Measurements from ENCODE around the gene BTN1A1. TPM values are rescaled to one million over a fixed set of nuclear protein-coding genes. Genes with fewer than 3 reads are reported as not detected.

The BTN1A1 gene
- total RNA-seq, 4 donors from 2014 or later, result not detected

GRCh38 chr6:26484161-26484560, 15.9 kb upstream of the BTN1A1 start:
- Histone ChIP-seq H3K4me1 (no peaks in the 10 kb centered on the region), H3K4me3 (no peak overlapping the region), H3K27me3 (no peaks in the 10 kb centered on the region), H3K9me3 (no peaks in the 10 kb centered on the region), H3K36me3 (no peaks in the 10 kb centered on the region), H3K27ac (no peak overlapping the region)
- in situ Hi-C loops (cut with MboI; ENCODE audit: low sequenced_read_pairs in 4 of 4), result no loop called here
- no peak for ATAC-seq
- TF ChIP-seq POLR2A (IDR thresholded peaks at IDR 0.05), result no peak
- no peak for TF ChIP-seq CTCF (IDR thresholded peaks at IDR 0.05 in 4 of 5, conservative IDR thresholded peaks at IDR 0.05 in 1 of 5)
- intact Hi-C loops (cut with DNase I; ENCODE audit: low total_unique reads), result no loop called here
- no peak for DNase-seq

GRCh38 chr6:26485112-26485780, 14.9 kb upstream of the BTN1A1 start:
- Histone ChIP-seq H3K27ac (no peak overlapping the region), H3K36me3 (no peaks in the 10 kb centered on the region), H3K4me3 (no peak overlapping the region), H3K9me3 (no peaks in the 10 kb centered on the region), H3K27me3 (no peaks in the 10 kb centered on the region), H3K4me1 (no peaks in the 10 kb centered on the region)
- DNase-seq (no peak), ATAC-seq (no peak)
- intact Hi-C loops (cut with DNase I; ENCODE audit: low total_unique reads) (no loop called here), in situ Hi-C loops (cut with MboI; ENCODE audit: low sequenced_read_pairs in 4 of 4) (no loop called here)
- TF ChIP-seq CTCF (IDR thresholded peaks at IDR 0.05 in 4 of 5, conservative IDR thresholded peaks at IDR 0.05 in 1 of 5) (no peak), POLR2A (IDR thresholded peaks at IDR 0.05) (no peak)

- no peak for TF ChIP-seq POLR2A (IDR thresholded peaks at IDR 0.05)
- TF ChIP-seq CTCF (IDR thresholded peaks at IDR 0.05 in 4 of 5, conservative IDR thresholded peaks at IDR 0.05 in 1 of 5), result no peak
- ATAC-seq (no peak), DNase-seq (no peak)
- Histone ChIP-seq H3K36me3 (no peaks in the 10 kb centered on the region), H3K4me3 (no peak overlapping the region), H3K27me3 (no peaks in the 10 kb centered on the region), H3K4me1 (no peaks in the 10 kb centered on the region), H3K9me3 (no peaks in the 10 kb centered on the region), H3K27ac (no peak overlapping the region)
- intact Hi-C loops (cut with DNase I; ENCODE audit: low total_unique reads) (no loop called here), in situ Hi-C loops (cut with MboI; ENCODE audit: low sequenced_read_pairs in 4 of 4) (no loop called here)
Observed at GRCh38 chr6:26486358-26486757, 13.7 kb upstream of the BTN1A1 start.

GRCh38 chr6:26487466-26487865, 12.6 kb upstream of the BTN1A1 start:
- no peak for TF ChIP-seq POLR2A (IDR thresholded peaks at IDR 0.05)
- no peak for TF ChIP-seq CTCF (IDR thresholded peaks at IDR 0.05 in 4 of 5, conservative IDR thresholded peaks at IDR 0.05 in 1 of 5)
- H3K27ac ChIP-seq, result no peak overlapping the region
- H3K36me3 ChIP-seq, result no peaks in the 10 kb centered on the region
- H3K27me3 ChIP-seq, result no peaks in the 10 kb centered on the region
- no peak overlapping the region for H3K4me3 ChIP-seq
- H3K4me1 ChIP-seq, result no peaks in the 10 kb centered on the region
- ATAC-seq (no peak), DNase-seq (no peak)
- in situ Hi-C loops (cut with MboI; ENCODE audit: low sequenced_read_pairs in 4 of 4) (no loop called here), intact Hi-C loops (cut with DNase I; ENCODE audit: low total_unique reads) (no loop called here)
- no peaks in the 10 kb centered on the region for H3K9me3 ChIP-seq
